ENCODE data around the gene SEC24B.

DNA sequence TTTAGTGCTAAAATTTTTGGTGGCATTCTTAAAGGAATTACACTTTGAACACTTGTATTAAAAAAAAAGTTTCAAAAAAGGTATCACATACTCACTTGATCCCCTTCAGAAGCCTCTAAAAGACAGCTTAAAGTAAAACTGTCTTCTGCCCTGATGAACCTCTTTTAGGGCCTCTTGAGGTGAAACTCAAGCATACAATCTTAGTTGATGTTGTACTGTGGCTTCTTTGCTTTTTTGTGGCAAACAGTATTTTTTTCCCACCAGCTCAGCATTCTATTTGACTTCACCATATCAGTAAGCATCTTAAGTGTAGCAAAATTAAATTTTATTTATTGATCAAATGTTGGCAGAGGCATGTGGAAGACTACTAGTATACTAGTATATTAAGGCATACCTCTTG lies 13.7 kb downstream of the SEC24B start:
- TF ChIP-seq, protein P1, sequence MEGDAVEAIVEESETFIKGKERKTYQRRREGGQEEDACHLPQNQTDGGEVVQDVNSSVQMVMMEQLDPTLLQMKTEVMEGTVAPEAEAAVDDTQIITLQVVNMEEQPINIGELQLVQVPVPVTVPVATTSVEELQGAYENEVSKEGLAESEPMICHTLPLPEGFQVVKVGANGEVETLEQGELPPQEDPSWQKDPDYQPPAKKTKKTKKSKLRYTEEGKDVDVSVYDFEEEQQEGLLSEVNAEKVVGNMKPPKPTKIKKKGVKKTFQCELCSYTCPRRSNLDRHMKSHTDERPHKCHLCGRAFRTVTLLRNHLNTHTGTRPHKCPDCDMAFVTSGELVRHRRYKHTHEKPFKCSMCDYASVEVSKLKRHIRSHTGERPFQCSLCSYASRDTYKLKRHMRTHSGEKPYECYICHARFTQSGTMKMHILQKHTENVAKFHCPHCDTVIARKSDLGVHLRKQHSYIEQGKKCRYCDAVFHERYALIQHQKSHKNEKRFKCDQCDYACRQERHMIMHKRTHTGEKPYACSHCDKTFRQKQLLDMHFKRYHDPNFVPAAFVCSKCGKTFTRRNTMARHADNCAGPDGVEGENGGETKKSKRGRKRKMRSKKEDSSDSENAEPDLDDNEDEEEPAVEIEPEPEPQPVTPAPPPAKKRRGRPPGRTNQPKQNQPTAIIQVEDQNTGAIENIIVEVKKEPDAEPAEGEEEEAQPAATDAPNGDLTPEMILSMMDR (IDR thresholded peaks at IDR 0.05): no peak
- TF ChIP-seq POLR2A (IDR thresholded peaks at IDR 0.05): no peak

Data from thyroid gland (tissue), 4 donors.